GM12878 (cell line): ENCODE measurements around the gene DOK4. TPM values are rescaled to one million over a fixed set of nuclear protein-coding genes. Genes with fewer than 3 reads are reported as not detected.

Experiments
- ATAC-seq: fragments of 200-7000 bp; cut with Tn5 transposase; 3 replicates; pipeline ENCODE4 v1.9.1; 2020; ENCODE audit warnings: mild to moderate bottlenecking, moderate library complexity
- BruUV-seq: library from RNA; stranded (reverse); fragments of 400-500 nt; replicated peaks from 2 replicates; lab custom pipeline; 2021; lab: Mats Ljungman, UMichigan
- CTCF ChIA-PET: fragments of 300-600 bp; sonication (Branson Sonifier 250); formaldehyde crosslinking; extraction: SDS; loops from one replicate; lab custom pipeline; 2021; ENCODE audit warnings: inconsistent platforms; lab: Yijun Ruan, JAX
- POLR2A ChIA-PET: fragments of 350-600 bp; formaldehyde crosslinking; extraction: SDS; loops from one replicate; lab custom pipeline; 2021; ENCODE audit warnings: inconsistent platforms; lab: Charles Lee
- RAD21 ChIA-PET: fragments of 300-600 bp; sonication (Branson Sonifier 250); formaldehyde crosslinking; loops from one replicate; lab custom pipeline; 2023; ENCODE audit warnings: antibody characterized with exemption; ENCODE audit not compliant: unreplicated experiment; lab: Charles Lee
- SMC1A ChIA-PET: fragments of 300-600 bp; sonication (Branson Sonifier 250); formaldehyde crosslinking; loops from one replicate; lab custom pipeline; 2023; ENCODE audit not compliant: unreplicated experiment, uncharacterized antibody; lab: Charles Lee
- DNase-seq: peaks from one replicate; pipeline ENCODE4 v3.0.0-alpha.2; 2011; ENCODE audit warnings: low read depth, low spot score
- FAIRE-seq: peaks from 3 replicates; lab custom pipeline; 2011; peaks lifted over from hg19 to GRCh38; lab: Jason Lieb, UNC
- H2AFZ ChIP-seq: 2 replicates; pipeline ENCODE4 v1.6.0; 2011; ENCODE audit warnings: low read depth, low read length, control low read depth; ENCODE audit not compliant: control insufficient read depth
- H3K27ac ChIP-seq: 2 replicates; pipeline ENCODE4 v1.5.1; 2011; ENCODE audit warnings: control low read depth; ENCODE audit not compliant: control insufficient read depth, insufficient read depth
- H3K27me3 ChIP-seq, 2 experiments: replicated peaks in 1 of 2; 2 replicates each; pipeline versions ENCODE4 v1.6.0 to v1.6.1; 2011; ENCODE audit warnings: low read length in 1 of 2; ENCODE audit not compliant: control insufficient read depth in 2 of 2, insufficient read depth in 2 of 2
- H3K36me3 ChIP-seq, 2 experiments: 2 replicates each; pipeline ENCODE4 v1.5.1; 2011; ENCODE audit warnings: low read length in 1 of 2; ENCODE audit not compliant: control insufficient read depth in 2 of 2, insufficient read depth in 2 of 2
- H3K4me1 ChIP-seq: 2 replicates; pipeline ENCODE4 v1.6.1; 2011; ENCODE audit warnings: mild to moderate bottlenecking, low read length, moderate library complexity, mixed read lengths; ENCODE audit not compliant: control insufficient read depth, insufficient read depth
- H3K4me2 ChIP-seq: 2 replicates; pipeline ENCODE4 v1.6.0; 2011; ENCODE audit warnings: control low read depth; ENCODE audit not compliant: control insufficient read depth, insufficient read depth
- H3K4me3 ChIP-seq: fragments of 200-600 bp; sonication (generic); 2 replicates; pipeline ENCODE4 v1.5.1; 2016
- H3K79me2 ChIP-seq: 2 replicates; pipeline ENCODE4 v1.6.0; 2011; ENCODE audit warnings: low read length; ENCODE audit not compliant: control insufficient read depth, insufficient read depth
- H3K9ac ChIP-seq: 2 replicates; pipeline ENCODE4 v1.8.0; 2011; ENCODE audit warnings: low read length, control low read depth, mixed read lengths; ENCODE audit not compliant: control insufficient read depth, insufficient read depth
- H3K9me3 ChIP-seq: replicated peaks from 3 replicates; pipeline ENCODE4 v1.5.1; 2011; ENCODE audit warnings: mild to moderate bottlenecking, low read length; ENCODE audit not compliant: control insufficient read depth, insufficient read depth
- H4K20me1 ChIP-seq: 2 replicates; pipeline ENCODE4 v1.6.0; 2011; ENCODE audit not compliant: control insufficient read depth, insufficient read depth
- BMI1 ChIP-seq: fragments of 450-650 bp; IDR thresholded peaks from 2 replicates; pipeline ENCODE4 v1.6.1; 2016; ENCODE audit warnings: mild to moderate bottlenecking, moderate library complexity, borderline replicate concordance
- EGR1 ChIP-seq, 2 experiments: IDR thresholded peaks; 1 replicate in 1 of 2; 2 replicates in 1 of 2; pipeline ENCODE4 v1.6.1; 2011 to 2012; ENCODE audit warnings: low read depth in 2 of 2, low read length in 2 of 2, borderline replicate concordance in 1 of 2, mild to moderate bottlenecking in 1 of 2, moderate library complexity in 1 of 2
- FOXK2 ChIP-seq: fragments of 450-650 bp; IDR thresholded peaks from 2 replicates; pipeline ENCODE4 v1.6.1; 2017; ENCODE audit warnings: mild to moderate bottlenecking, moderate library complexity
- FOXM1 ChIP-seq: IDR thresholded peaks from 2 replicates; pipeline ENCODE4 v1.6.1; 2012; ENCODE audit warnings: low read depth, mild to moderate bottlenecking, inconsistent platforms, low read length, moderate library complexity
- MEF2A ChIP-seq: IDR thresholded peaks from 2 replicates; pipeline ENCODE4 v1.6.1; 2011; ENCODE audit warnings: low read depth, mild to moderate bottlenecking, low read length, moderate library complexity; ENCODE audit not compliant: insufficient read depth
- RB1 ChIP-seq: fragments of 450-650 bp; formaldehyde crosslinking; IDR thresholded peaks from 2 replicates; pipeline ENCODE4 v1.6.1; 2017; ENCODE audit warnings: mild to moderate bottlenecking, borderline replicate concordance
- RCOR1 ChIP-seq: conservative IDR thresholded peaks from 2 replicates; pipeline ENCODE4 v1.6.1; 2012; ENCODE audit warnings: low read depth, low read length, improper control_type of control experiment
- USF2 ChIP-seq: IDR thresholded peaks from 2 replicates; pipeline ENCODE4 v1.6.1; 2011; ENCODE audit warnings: low read depth, low read length, improper control_type of control experiment, borderline replicate concordance
- YBX1 ChIP-seq: fragments of 450-650 bp; IDR thresholded peaks from 2 replicates; pipeline ENCODE4 v1.6.1; 2016; ENCODE audit warnings: antibody characterized with exemption
- ZBTB11 ChIP-seq: fragments of 450-650 bp; formaldehyde crosslinking; IDR thresholded peaks from 2 replicates; pipeline ENCODE4 v1.5.0; 2022; ENCODE audit warnings: mild to moderate bottlenecking, missing genetic modification characterization
- ZBTB40 ChIP-seq: fragments of 450-650 bp; IDR thresholded peaks from 2 replicates; pipeline ENCODE4 v1.6.1; 2016; ENCODE audit warnings: mild to moderate bottlenecking, moderate library complexity, borderline replicate concordance
- WGBS: methylation state at CpG from one replicate; pipeline ENCODE4 v1.1.6; 2016; ENCODE audit warnings: low lambda C conversion rate; ENCODE audit not compliant: insufficient replicate concordance, insufficient coverage; ENCODE audit errors: missing lambda C conversion rate; 5-methylcytosine and 5-hydroxymethylcytosine counted together
- in situ Hi-C: fragments of 300-500 bp; cut with MboI; formaldehyde crosslinking; loops from 9 replicates; pipeline ENCODE4 v1.14.3; 2018; ENCODE audit warnings: mixed read lengths
- intact Hi-C: fragments of 100-400 bp; cut with micrococcal nuclease; formaldehyde crosslinking; loops from one replicate; pipeline ENCODE4 v1.14.2; 2022; ENCODE audit not compliant: unreplicated experiment
- polyA plus RNA-seq, 11 experiments: library from polyadenylated mRNA; depleted of rRNA in 4 of 11; unstranded in 6 of 11; stranded (reverse) in 5 of 11; fragments of >200 nt; fragmentation: Nextera tagmentation in 4 of 11; fragmentation: Illumina TruSeq in 1 of 11; extraction: Ambion mirVana in 4 of 11; extraction: Trizol in 1 of 11; gene quantifications; 1 replicate in 1 of 11; 2 replicates in 10 of 11; pipeline versions ENCODE4 v1.2.1 to v1.2.3, GENCODE V29; 2011 to 2016; ENCODE audit warnings: inconsistent platforms in 2 of 11, missing spikeins in 2 of 11, low read depth in 1 of 11
- total RNA-seq, 4 experiments: library from RNA; depleted of rRNA in 3 of 4; stranded (reverse); fragments of >200 nt in 3 of 4; fragmentation: Illumina TruSeq in 1 of 4; extraction: Trizol in 1 of 4; gene quantifications; 2 replicates each; pipeline versions ENCODE4 v1.2.1 to v1.2.3, GENCODE V29; 2013 to 2021

DOK4 gene
- total and polyA plus RNA-seq, 10 of the 15 experiments (the other 5 are each of a cell fraction or from before 2014, with no cell fraction given) = 0.20 to 7.0 (median 2.4) TPM; not detected in 1

- ChIA-PET SMC1A (interaction anchor here (0.7 to 1.6 kb wide), 6 partner anchors 8 to 230 kb away, joined by 3 to 6 read pairs (median 4); no protein-coding TSS in a partner anchor), CTCF (interaction anchor here (1.0 to 2.6 kb wide), 3 partner anchors 9 to 111 kb away, joined by 4 to 10 read pairs (median 5); no protein-coding TSS in a partner anchor), POLR2A (interaction anchor here (0.5 to 1.0 kb wide), 2 partner anchors 55 to 829 kb away, joined by 3 read pairs; no protein-coding TSS in a partner anchor), RAD21 (interaction anchor here (1.1 to 1.3 kb wide), 2 partner anchors 23 to 111 kb away, joined by 3 read pairs; no protein-coding TSS in a partner anchor)
- 96% methylated on average over 19 of the region's 19 CpGs for WGBS
- H3K9me3 ChIP-seq = no peaks in the 10 kb centered on the region
- DNase-seq (no peak), FAIRE-seq (no peak), ATAC-seq (no peak)
- no peak overlapping the region for H3K4me3 ChIP-seq
- intact Hi-C loops = no loop called here
- in situ Hi-C loops = no loop called here
- H2AFZ ChIP-seq = no peak overlapping the region
- no peaks in the 10 kb centered on the region; a peak in 1 of 4 replicates for H3K36me3 ChIP-seq
- no peaks in the 10 kb centered on the region for H4K20me1 ChIP-seq
- H3K4me2 ChIP-seq = no peak overlapping the region
- H3K9ac ChIP-seq = no peak overlapping the region
- H3K27ac ChIP-seq = no peak overlapping the region
- H3K27me3 ChIP-seq = no peaks in the 10 kb centered on the region
- H3K79me2 ChIP-seq = no peaks in the 10 kb centered on the region
- BruUV-seq = no TSS peak
- H3K4me1 ChIP-seq = peaks cover 26% of the 10 kb centered on the region
- no peak for TF ChIP-seq RB1
- TF ChIP-seq EGR1 (IDR thresholded peaks at IDR 0.05; ENCODE audit: borderline replicate concordance in 1 of 2, low read depth in 2 of 2, low read length in 2 of 2) = no peak
- no peak for TF ChIP-seq ZBTB40
- TF ChIP-seq MEF2A = no peak
- TF ChIP-seq YBX1 = no peak
- TF ChIP-seq ZBTB11 (CRISPR knock-in tag) = no peak
- no peak for TF ChIP-seq FOXM1
- no peak for TF ChIP-seq BMI1
- no peak for TF ChIP-seq RCOR1
- no peak for TF ChIP-seq FOXK2
- no peak for TF ChIP-seq USF2
Measured at GRCh38 chr16:57527610-57528360, 41.5 kb upstream of the DOK4 start.
